HEK293 (cell line): ENCODE results near the gene SLC34A3.
A peak's percentile ranks its signal among the peaks of the same experiment; 100 is the strongest.

Source experiments
- CTCF ChIA-PET: fragments of 350-600 bp; formaldehyde crosslinking; extraction: SDS; loops from one replicate; lab custom pipeline; 2021; ENCODE audit warnings: antibody characterized with exemption; lab: Yijun Ruan, JAX
- POLR2A ChIA-PET: fragments of 300-600 bp; formaldehyde crosslinking; extraction: SDS; loops from one replicate; lab custom pipeline; 2020; ENCODE audit warnings: antibody characterized with exemption, inconsistent platforms; lab: Yijun Ruan, JAX
- H3K27ac ChIP-seq: fragments of 200-500 bp; sonication (Bioruptor generic); 2 replicates; pipeline ENCODE4 v1.5.1; 2014; ENCODE audit warnings: low read depth, low read length, control low read depth, inconsistent platforms; ENCODE audit errors: extremely low read depth
- H3K36me3 ChIP-seq, 2 experiments: fragments of 200-500 bp in 1 of 2; sonication (Bioruptor generic) in 1 of 2; 1 replicate in 1 of 2; 2 replicates in 1 of 2; pipeline ENCODE4 v1.5.1; 2014 to 2017; ENCODE audit warnings: inconsistent platforms in 2 of 2, low read length in 2 of 2; ENCODE audit not compliant: control insufficient read depth in 2 of 2, insufficient read depth in 1 of 2
- H3K4me1 ChIP-seq: fragments of 200-500 bp; sonication (Bioruptor generic); 2 replicates; pipeline ENCODE4 v1.5.1; 2014; ENCODE audit warnings: mild to moderate bottlenecking, low read length, inconsistent platforms; ENCODE audit not compliant: control insufficient read depth, insufficient read depth
- H3K4me3 ChIP-seq: 2 replicates; pipeline ENCODE4 v1.5.1; 2011; ENCODE audit warnings: low read depth, mild to moderate bottlenecking, control low read depth, low read length, moderate library complexity
- H3K9me3 ChIP-seq: fragments of 200-500 bp; sonication (Bioruptor generic); 2 replicates; pipeline ENCODE4 v1.5.1; 2014; ENCODE audit warnings: low read depth, low read length, inconsistent platforms; ENCODE audit not compliant: control insufficient read depth, insufficient read depth
- BCL11B ChIP-seq: fragments of 450-650 bp; formaldehyde crosslinking; IDR thresholded peaks from 2 replicates; pipeline ENCODE4 v1.5.1; 2016; ENCODE audit warnings: low read depth, missing biosample characterization, missing genetic modification characterization
- EGR2 ChIP-seq: fragments of 450-650 bp; formaldehyde crosslinking; IDR thresholded peaks from 2 replicates; pipeline ENCODE4 v1.5.1; 2016; ENCODE audit warnings: low read depth, missing biosample characterization, missing genetic modification characterization
- FEZF1 ChIP-seq: fragments of 450-650 bp; formaldehyde crosslinking; IDR thresholded peaks from 2 replicates; pipeline ENCODE4 v1.5.1; 2016; ENCODE audit warnings: missing biosample characterization, missing genetic modification characterization
- GLIS1 ChIP-seq: fragments of 450-650 bp; formaldehyde crosslinking; IDR thresholded peaks from 2 replicates; pipeline ENCODE4 v1.5.1; 2016; ENCODE audit warnings: missing biosample characterization, missing genetic modification characterization
- GLIS2 ChIP-seq: fragments of 450-650 bp; formaldehyde crosslinking; IDR thresholded peaks from 2 replicates; pipeline ENCODE4 v1.5.1; 2016; ENCODE audit warnings: missing biosample characterization, missing genetic modification characterization
- KLF8 ChIP-seq: fragments of 450-650 bp; formaldehyde crosslinking; IDR thresholded peaks from 2 replicates; pipeline ENCODE4 v1.5.1; 2016; ENCODE audit warnings: missing biosample characterization, missing genetic modification characterization
- SP2 ChIP-seq: fragments of 450-650 bp; formaldehyde crosslinking; IDR thresholded peaks from 2 replicates; pipeline ENCODE4 v1.5.1; 2016; ENCODE audit warnings: missing biosample characterization, missing genetic modification characterization
- ZBTB11 ChIP-seq: fragments of 450-650 bp; formaldehyde crosslinking; conservative IDR thresholded peaks from 2 replicates; pipeline ENCODE4 v1.5.1; 2016; ENCODE audit warnings: low read depth, missing biosample characterization, missing genetic modification characterization
- ZBTB17 ChIP-seq: fragments of 450-650 bp; formaldehyde crosslinking; IDR thresholded peaks from 2 replicates; pipeline ENCODE4 v1.5.1; 2016; ENCODE audit warnings: missing biosample characterization, missing genetic modification characterization
- ZBTB26 ChIP-seq: fragments of 450-650 bp; formaldehyde crosslinking; optimal IDR thresholded peaks from 2 replicates; pipeline ENCODE3; 2016; ENCODE audit warnings: missing biosample characterization, mild to moderate bottlenecking, missing genetic modification characterization
- ZBTB6 ChIP-seq: fragments of 450-650 bp; formaldehyde crosslinking; IDR thresholded peaks from 2 replicates; pipeline ENCODE4 v1.5.1; 2017; ENCODE audit warnings: missing biosample characterization, missing genetic modification characterization
- ZIC2 ChIP-seq: fragments of 450-650 bp; formaldehyde crosslinking; IDR thresholded peaks from 2 replicates; pipeline ENCODE4 v1.5.1; 2016; ENCODE audit warnings: missing biosample characterization, missing genetic modification characterization
- ZNF148 ChIP-seq: fragments of 450-650 bp; formaldehyde crosslinking; IDR thresholded peaks from 2 replicates; pipeline ENCODE4 v1.5.0; 2017; ENCODE audit warnings: missing biosample characterization, missing genetic modification characterization, borderline replicate concordance
- ZNF335 ChIP-seq: fragments of 450-650 bp; formaldehyde crosslinking; conservative IDR thresholded peaks from 2 replicates; pipeline ENCODE4 v1.5.1; 2016; ENCODE audit warnings: missing biosample characterization, missing genetic modification characterization
- ZNF645 ChIP-seq: fragments of 450-650 bp; formaldehyde crosslinking; IDR thresholded peaks from 2 replicates; pipeline ENCODE4; 2016; ENCODE audit warnings: missing biosample characterization, missing genetic modification characterization
- ZNF692 ChIP-seq: fragments of 450-650 bp; formaldehyde crosslinking; IDR thresholded peaks from 2 replicates; pipeline ENCODE4 v1.5.1; 2016; ENCODE audit warnings: missing biosample characterization, missing genetic modification characterization

SLC34A3 gene

GRCh38 chr9:137193771-137194170 lies 36.9 kb upstream of the SLC34A3 start:
- peaks cover 8% of the 10 kb centered on the region; the same call in 1 of the 2 replicates for H3K4me1 ChIP-seq
- TF ChIP-seq ZBTB6 (tag by site-specific recombination) (0 out of 2 replicates have a peak, but pooled peaks have one; percentile 40), ZIC2 (tag by site-specific recombination) (peak; percentile 26; the same call in 1 of the 2 replicates), ZNF335 (tag by site-specific recombination) (peak; percentile 68), ZNF645 (no peak), GLIS2 (tag by site-specific recombination) (0 out of 2 replicates have a peak, but pooled peaks have one; percentile 46), ZBTB11 (tag by site-specific recombination) (no peak)
- TF ChIP-seq, all 188 proteins: peak for 4
- POLR2A ChIA-PET, result interaction anchor here (0.9 to 3.1 kb wide), 6 partner anchors 18 to 107 kb away, joined by 4 to 18 read pairs (median 6); partner anchors contain the start of genes MAN1B1 and TUBB4B
- H3K4me3 ChIP-seq, result no peak overlapping the region
- CTCF ChIA-PET, result interaction anchor here (1.0 to 2.3 kb wide), 3 partner anchors 17 to 42 kb away, joined by 3 to 10 read pairs (median 9); partner anchors contain the start of gene RNF224
- no peak overlapping the region for H3K27ac ChIP-seq
- no peaks in the 10 kb centered on the region for H3K9me3 ChIP-seq
- H3K36me3 ChIP-seq, result peaks cover 0 to 30% of the 10 kb centered on the region in 2 experiments; a peak in 1 of 3 replicates

- TF ChIP-seq ZBTB26 (peak; percentile 17), ZIC2 (tag by site-specific recombination) (peak; percentile 43), GLIS1 (tag by site-specific recombination) (peak; percentile 33), BCL11B (tag by site-specific recombination) (peak; percentile 2; the same call in 1 of the 2 replicates), FEZF1 (tag by site-specific recombination) (no peak), EGR2 (tag by site-specific recombination) (no peak)
- CTCF ChIA-PET, result interaction anchor here (0.6 to 1.9 kb wide), 7 partner anchors 12 to 42 kb away, joined by 3 to 10 read pairs (median 3); partner anchors contain the start of gene RNF224
- Histone ChIP-seq H3K4me1 (peaks cover 8% of the 10 kb centered on the region; the same call in 1 of the 2 replicates), H3K36me3 (peaks cover 0 to 30% of the 10 kb centered on the region in 2 experiments; a peak in 1 of 3 replicates), H3K27ac (no peak overlapping the region), H3K4me3 (no peak overlapping the region), H3K9me3 (no peaks in the 10 kb centered on the region)
- POLR2A ChIA-PET, result interaction anchor here (0.7 to 3.1 kb wide), 7 partner anchors 10 to 65 kb away, joined by 3 to 18 read pairs (median 4); partner anchors contain the start of gene TUBB4B
Observed at GRCh38 chr9:137194388-137194787, 36.3 kb upstream of the SLC34A3 start.

GRCh38 chr9:137194909-137195308 lies 35.8 kb upstream of the SLC34A3 start:
- no peak overlapping the region for H3K27ac ChIP-seq
- H3K36me3 ChIP-seq, result peaks cover 0 to 27% of the 10 kb centered on the region in 2 experiments; a peak in 1 of 3 replicates
- no peaks in the 10 kb centered on the region for H3K9me3 ChIP-seq
- peaks cover 6% of the 10 kb centered on the region; the same call in 1 of the 2 replicates for H3K4me1 ChIP-seq
- POLR2A ChIA-PET, result interaction anchor here (0.6 to 3.1 kb wide), 9 partner anchors 15 to 65 kb away, joined by 3 to 18 read pairs (median 4); partner anchors contain the start of gene TUBB4B
- CTCF ChIA-PET, result interaction anchor here (0.6 to 1.9 kb wide), 10 partner anchors 12 to 166 kb away, joined by 3 to 10 read pairs (median 4); partner anchors contain the start of gene RNF224
- H3K4me3 ChIP-seq, result no peak overlapping the region
- TF ChIP-seq ZBTB17 (tag by site-specific recombination) (no peak), BCL11B (tag by site-specific recombination) (peak; percentile 14; the same call in 1 of the 2 replicates), ZNF148 (tag by site-specific recombination) (no peak), SP2 (tag by site-specific recombination) (peak; percentile 32; the same call in 1 of the 2 replicates), GLIS2 (tag by site-specific recombination) (peak; percentile 8; the same call in 1 of the 2 replicates), KLF8 (tag by site-specific recombination) (peak; percentile 46; the same call in 1 of the 2 replicates), ZNF692 (tag by site-specific recombination) (peak; percentile 38; the same call in 1 of the 2 replicates)
